OCI-LY3 (cell line): Measurements from ENCODE around the gene SPATA9.

Experiments used
- H2AFZ ChIP-seq: fragments of 200-600, 300-600 bp; shearing (Covaris generic); 2 replicates; pipeline ENCODE4 v1.6.0; 2014; ENCODE audit warnings: antibody characterized with exemption, low read depth, low read length
- H3K27ac ChIP-seq: fragments of 200-600, 300-600 bp; sonication (generic); 2 replicates; pipeline ENCODE4 v1.5.1; 2014; ENCODE audit warnings: mild to moderate bottlenecking, low read length, moderate library complexity, mixed read lengths
- H3K27me3 ChIP-seq: fragments of 200-600, 300-600 bp; sonication (generic); 2 replicates; pipeline ENCODE4 v1.6.1; 2014; ENCODE audit warnings: low read depth, low read length, mixed read lengths
- H3K36me3 ChIP-seq: fragments of 200-600, 300-600 bp; sonication (generic); replicated peaks from 2 replicates; pipeline ENCODE3; 2014; ENCODE audit warnings: low read depth, low read length, mixed read lengths
- H3K4me1 ChIP-seq: fragments of 300-600, 200-600 bp; sonication (generic); 2 replicates; pipeline ENCODE4 v1.6.1; 2014; ENCODE audit warnings: low read length, mixed read lengths
- H3K4me2 ChIP-seq: fragments of 200-600, 300-600 bp; sonication (generic); 2 replicates; pipeline ENCODE4 v1.6.1; 2014; ENCODE audit warnings: low read length, mixed read lengths
- H3K4me3 ChIP-seq: fragments of 300-600, 200-600 bp; sonication (generic); 2 replicates; pipeline ENCODE4 v1.5.1; 2014; ENCODE audit warnings: antibody characterized with exemption, mild to moderate bottlenecking, low read length, moderate library complexity
- H3K79me2 ChIP-seq: fragments of 300-600, 200-600 bp; shearing (Covaris generic); 2 replicates; pipeline ENCODE4 v1.6.1; 2014; ENCODE audit warnings: mild to moderate bottlenecking, low read length, mixed read lengths
- H3K9ac ChIP-seq: fragments of 300-600, 200-600 bp; shearing (Covaris generic); 2 replicates; pipeline ENCODE4 v1.6.0; 2014; ENCODE audit warnings: mild to moderate bottlenecking, low read length, moderate library complexity
- H3K9me3 ChIP-seq: fragments of 200-600, 300-600 bp; shearing (Covaris generic); 2 replicates; pipeline ENCODE4 v1.6.1; 2014; ENCODE audit warnings: low read length, mixed read lengths; ENCODE audit not compliant: insufficient read depth
- H4K20me1 ChIP-seq: fragments of 200-600, 300-600 bp; sonication (generic); 2 replicates; pipeline ENCODE4 v1.6.1; 2016; ENCODE audit warnings: low read length, mixed read lengths; ENCODE audit not compliant: insufficient read depth
- CTCF ChIP-seq: fragments of 200-600, 300-600 bp; sonication (generic); IDR thresholded peaks from 2 replicates; pipeline ENCODE4 v1.5.1; 2014; ENCODE audit warnings: antibody characterized with exemption, low read length, low read depth
- EZH2phosphoT487 ChIP-seq: fragments of 200-600 bp; shearing (Covaris generic); IDR thresholded peaks from 2 replicates; pipeline ENCODE4 v1.6.1; 2018; ENCODE audit warnings: antibody characterized with exemption, mixed run types, low read depth

The SPATA9 gene

GRCh38 chr5:95649842-95650620, 32.8 kb downstream of the SPATA9 start:
- Histone ChIP-seq H3K9me3 (no peaks in the 10 kb centered on the region), H3K4me3 (no peak overlapping the region), H3K27me3 (no peaks in the 10 kb centered on the region), H2AFZ (no peak overlapping the region), H3K27ac (no peak overlapping the region), H3K79me2 (no peaks in the 10 kb centered on the region), H3K4me2 (no peak overlapping the region), H4K20me1 (no peaks in the 10 kb centered on the region), H3K4me1 (peaks cover 29% of the 10 kb centered on the region), H3K9ac (no peak overlapping the region), H3K36me3 (no peaks in the 10 kb centered on the region)
- TF ChIP-seq EZH2phosphoT487 (no peak), CTCF (no peak)

GRCh38 chr5:95649274-95649673, 33.5 kb downstream of the SPATA9 start:
- H3K4me2 ChIP-seq: peak overlapping the region; percentile 97; the same call in 1 of the 2 replicates
- no peak overlapping the region for H2AFZ ChIP-seq
- no peak overlapping the region for H3K27ac ChIP-seq
- H3K4me3 ChIP-seq: no peak overlapping the region
- H3K79me2 ChIP-seq: no peaks in the 10 kb centered on the region
- peaks cover 34% of the 10 kb centered on the region for H3K4me1 ChIP-seq
- no peaks in the 10 kb centered on the region for H3K36me3 ChIP-seq
- TF ChIP-seq EZH2phosphoT487 (no peak), CTCF (no peak)
- no peaks in the 10 kb centered on the region for H4K20me1 ChIP-seq
- no peaks in the 10 kb centered on the region for H3K9me3 ChIP-seq
- H3K9ac ChIP-seq: no peak overlapping the region
- H3K27me3 ChIP-seq: no peaks in the 10 kb centered on the region

- Histone ChIP-seq H3K79me2 (no peaks in the 10 kb centered on the region), H2AFZ (peak overlapping the region; percentile 43), H3K4me2 (peak overlapping the region; percentile 97), H3K4me1 (peaks cover 38% of the 10 kb centered on the region), H3K27ac (peak overlapping the region; percentile 94), H3K9me3 (no peaks in the 10 kb centered on the region), H3K36me3 (no peaks in the 10 kb centered on the region), H4K20me1 (no peaks in the 10 kb centered on the region), H3K4me3 (peak overlapping the region; percentile 83), H3K9ac (peak overlapping the region; percentile 93), H3K27me3 (no peaks in the 10 kb centered on the region)
- TF ChIP-seq CTCF: no peak
- TF ChIP-seq EZH2phosphoT487: no peak
Measured at GRCh38 chr5:95647886-95648860, 34.6 kb downstream of the SPATA9 start.
